T-helper 1 cell treated with Interleukin-12 subunit alpha and Interleukin-12 subunit beta and Interleukin-4 antibody, amounts not matched to agents 30 μg/mL and 1 μg/mL, for 36 hours (primary cell): ENCODE results near the gene TTC16.
"Not testable (repeated sequence)": the region's sequence is repeated elsewhere in the genome, so short reads cannot be mapped to it uniquely, and the experiment has no call there.

Experiments used
- H3K27ac Mint-ChIP-seq: one replicate; pipeline ENCODE4 v1.8.0; 2021; ENCODE audit warnings: mild to moderate bottlenecking, mixed read lengths
- H3K27me3 Mint-ChIP-seq: one replicate; pipeline ENCODE4 v1.8.0; 2021; ENCODE audit warnings: low read depth, mixed read lengths
- H3K36me3 Mint-ChIP-seq: one replicate; pipeline ENCODE4 v1.8.0; 2021; ENCODE audit warnings: low read depth, mixed read lengths
- H3K4me1 Mint-ChIP-seq: one replicate; pipeline ENCODE4 v1.8.0; 2021; ENCODE audit warnings: low read depth, mixed read lengths
- H3K4me3 Mint-ChIP-seq: one replicate; pipeline ENCODE4 v1.8.0; 2021; ENCODE audit warnings: mild to moderate bottlenecking, moderate library complexity, mixed read lengths
- H3K9me3 Mint-ChIP-seq: one replicate; pipeline ENCODE4 v1.8.0; 2021; ENCODE audit warnings: mixed read lengths

Gene TTC16

GRCh38 chr9:127755061-127756060, 39.5 kb downstream of the TTC16 start:
- H3K4me1 Mint-ChIP-seq: peaks cover 7% of the 10 kb centered on the region
- no peaks in the 10 kb centered on the region for H3K27me3 Mint-ChIP-seq
- H3K9me3 Mint-ChIP-seq: no peaks in the 10 kb centered on the region
- H3K4me3 Mint-ChIP-seq: no peak overlapping the region
- H3K36me3 Mint-ChIP-seq: peaks cover 24% of the 10 kb centered on the region
- H3K27ac Mint-ChIP-seq: no peak overlapping the region

DNA sequence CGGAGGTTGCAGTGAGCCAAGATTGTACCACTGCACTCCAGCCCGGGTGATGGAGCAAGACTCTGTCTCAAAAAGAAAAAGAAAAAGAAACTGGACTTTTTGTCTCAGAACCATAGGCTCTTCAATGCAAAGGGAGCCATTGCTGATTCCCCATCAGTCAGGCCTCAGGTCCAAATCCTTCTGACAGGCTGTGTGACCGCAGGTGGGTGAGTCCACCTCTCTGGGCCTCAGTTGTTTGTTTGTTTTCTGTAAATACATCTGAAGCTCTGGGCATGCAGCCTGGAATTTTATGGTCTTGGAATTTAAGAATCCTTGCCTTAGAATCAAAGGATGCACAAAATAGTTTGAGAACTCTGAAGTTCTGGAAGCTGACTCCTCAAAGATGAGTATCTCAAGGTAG, 40.4 kb downstream of the TTC16 start:
- H3K36me3 Mint-ChIP-seq: peaks cover 23% of the 10 kb centered on the region
- H3K4me3 Mint-ChIP-seq: no peak overlapping the region
- H3K9me3 Mint-ChIP-seq: no peaks in the 10 kb centered on the region
- peaks cover 4% of the 10 kb centered on the region for H3K4me1 Mint-ChIP-seq
- no peak overlapping the region for H3K27ac Mint-ChIP-seq
- no peaks in the 10 kb centered on the region for H3K27me3 Mint-ChIP-seq

DNA sequence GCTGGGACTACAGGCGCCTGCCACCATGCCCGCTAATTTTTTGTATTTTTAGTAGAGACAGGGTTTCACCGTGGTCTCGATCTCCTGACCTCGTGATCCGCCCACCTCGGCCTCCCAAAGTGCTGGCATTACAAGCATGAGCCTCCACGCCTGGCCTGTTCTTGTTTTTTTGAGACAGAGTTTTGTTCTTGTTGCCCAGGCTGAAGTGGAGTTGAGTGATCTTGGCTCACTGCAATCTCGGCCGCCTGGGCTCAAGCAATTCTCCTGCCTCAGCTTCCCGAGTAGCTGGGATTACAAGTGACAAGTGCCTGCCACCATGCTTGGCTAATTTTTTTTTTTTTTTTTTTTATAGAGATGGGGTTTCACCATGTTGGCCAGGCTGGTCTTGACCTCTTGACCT, 40.9 kb downstream of the TTC16 start:
- H3K36me3 Mint-ChIP-seq: peaks cover 18% of the 10 kb centered on the region
- H3K27ac Mint-ChIP-seq, H3K4me3 Mint-ChIP-seq, H3K27me3 Mint-ChIP-seq, H3K4me1 Mint-ChIP-seq, H3K9me3 Mint-ChIP-seq: not testable (repeated sequence)

DNA sequence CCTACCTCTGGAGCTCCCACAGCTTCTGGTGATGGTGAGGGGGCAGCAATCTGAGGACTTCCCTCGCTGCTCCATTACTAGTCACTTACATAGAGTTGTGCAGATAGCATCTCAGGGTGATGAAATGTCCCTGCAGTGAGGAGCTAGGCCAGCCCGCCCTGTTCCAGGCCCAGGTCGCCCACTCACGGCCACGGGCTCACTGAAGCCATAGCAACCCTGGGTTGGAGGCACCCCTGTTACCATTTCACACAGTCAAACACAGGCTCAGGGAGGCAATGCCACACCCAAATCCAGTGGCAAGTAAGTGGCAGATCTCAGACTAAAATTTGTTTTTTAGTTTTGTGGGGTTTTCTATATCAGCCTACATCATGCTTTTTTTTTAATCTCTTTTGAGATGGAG, 43.0 kb downstream of the TTC16 start:
- peaks cover 28% of the 10 kb centered on the region for H3K36me3 Mint-ChIP-seq
- H3K4me1 Mint-ChIP-seq: peaks cover 15% of the 10 kb centered on the region
- no peak overlapping the region for H3K4me3 Mint-ChIP-seq
- H3K9me3 Mint-ChIP-seq: no peaks in the 10 kb centered on the region
- H3K27ac Mint-ChIP-seq: peak overlapping the region; percentile 60
- H3K27me3 Mint-ChIP-seq: no peaks in the 10 kb centered on the region

GRCh38 chr9:127761061-127761460, 45.2 kb downstream of the TTC16 start:
- peaks cover 43% of the 10 kb centered on the region for H3K36me3 Mint-ChIP-seq
- H3K27ac Mint-ChIP-seq: no peak overlapping the region
- peaks cover 30% of the 10 kb centered on the region for H3K4me1 Mint-ChIP-seq
- H3K27me3 Mint-ChIP-seq: no peaks in the 10 kb centered on the region
- H3K4me3 Mint-ChIP-seq: no peak overlapping the region
- H3K9me3 Mint-ChIP-seq: no peaks in the 10 kb centered on the region

DNA sequence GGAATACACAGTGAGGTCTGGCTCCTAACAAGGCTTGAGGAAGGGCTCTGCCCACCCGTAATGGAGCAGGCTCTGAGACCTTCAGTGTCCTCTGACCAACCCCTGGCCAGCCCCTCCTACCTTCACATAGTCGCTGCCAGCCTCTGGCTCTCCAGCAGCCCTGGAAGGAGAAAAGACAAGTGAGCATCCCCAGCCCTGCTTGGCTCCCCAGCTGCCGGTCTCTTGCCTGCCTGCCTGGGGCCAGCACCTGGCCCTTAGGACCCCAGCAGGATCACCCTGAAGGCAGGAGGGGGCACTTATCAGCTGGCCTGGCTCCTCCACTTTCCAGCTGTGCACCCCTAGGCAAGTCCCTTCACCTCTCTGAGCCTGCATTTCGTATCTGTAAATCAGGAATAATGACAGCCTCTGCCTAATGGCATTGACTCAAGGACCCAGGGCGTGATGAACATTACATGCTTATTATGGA, 45.6 kb downstream of the TTC16 start:
- Mint-ChIP-seq H3K4me3 (no peak overlapping the region), H3K36me3 (peaks cover 48% of the 10 kb centered on the region), H3K27ac (no peak overlapping the region), H3K27me3 (no peaks in the 10 kb centered on the region), H3K4me1 (peaks cover 34% of the 10 kb centered on the region), H3K9me3 (no peaks in the 10 kb centered on the region)

DNA sequence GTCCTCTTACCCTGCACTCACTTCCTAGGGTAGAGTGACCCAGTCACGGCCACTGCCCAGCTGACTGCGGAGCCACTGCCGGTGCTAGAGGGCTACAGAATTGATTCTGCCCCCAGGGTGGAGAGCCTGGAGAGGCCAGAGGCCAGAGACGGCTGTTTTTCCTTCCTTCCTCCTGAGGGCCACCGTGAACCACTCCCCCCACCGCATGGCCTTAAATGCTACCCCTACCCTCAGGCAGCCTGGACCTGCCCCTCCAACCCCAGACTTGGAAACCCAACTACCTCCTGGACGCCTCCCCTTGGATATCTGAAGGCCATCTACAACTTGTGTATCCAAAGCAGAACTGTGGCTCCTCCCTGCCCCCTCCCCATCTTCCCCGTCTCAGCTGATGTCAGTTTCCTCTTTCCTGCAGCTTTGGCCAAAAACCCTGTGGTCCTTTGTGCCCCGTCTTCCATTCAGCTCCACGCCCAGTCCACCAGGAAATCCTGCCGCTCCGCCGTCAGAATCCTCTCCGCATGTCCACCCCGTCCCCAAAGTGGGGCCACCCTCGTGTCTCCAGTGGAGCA, 46.3 kb downstream of the TTC16 start:
- Mint-ChIP-seq H3K27ac (peak overlapping the region; percentile 49), H3K27me3 (no peaks in the 10 kb centered on the region), H3K4me1 (peaks cover 39% of the 10 kb centered on the region), H3K36me3 (peaks cover 51% of the 10 kb centered on the region), H3K4me3 (no peak overlapping the region), H3K9me3 (no peaks in the 10 kb centered on the region)

GRCh38 chr9:127763918-127764384, 48.1 kb downstream of the TTC16 start:
- Mint-ChIP-seq H3K36me3 (peaks cover 57% of the 10 kb centered on the region), H3K4me3 (no peak overlapping the region), H3K27me3 (no peaks in the 10 kb centered on the region), H3K9me3 (no peaks in the 10 kb centered on the region), H3K27ac (peak overlapping the region; percentile 49), H3K4me1 (peaks cover 51% of the 10 kb centered on the region)

DNA sequence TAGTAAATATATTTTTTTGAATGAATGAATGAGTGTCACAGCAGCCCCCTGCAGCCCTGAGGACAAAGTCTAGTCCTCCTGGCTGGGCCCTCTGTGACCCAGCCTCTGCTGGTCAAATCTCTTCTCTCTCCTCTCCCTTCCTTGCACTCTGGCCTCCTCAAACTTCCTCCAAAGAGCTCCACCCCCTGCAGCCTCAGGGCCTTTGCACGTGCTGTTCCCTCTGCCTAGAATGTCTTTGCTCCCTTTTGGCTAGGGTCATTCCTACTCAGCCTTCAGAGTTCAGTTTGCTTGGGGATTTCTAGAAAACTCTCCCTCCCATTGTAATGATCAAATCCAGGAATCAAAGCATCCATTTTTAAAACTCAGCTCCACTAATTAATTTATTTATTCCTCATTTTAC, 49.5 kb downstream of the TTC16 start:
- H3K36me3 Mint-ChIP-seq: peaks cover 58% of the 10 kb centered on the region
- H3K4me3 Mint-ChIP-seq: no peak overlapping the region

GRCh38 chr9:127767410-127767809, 51.5 kb downstream of the TTC16 start:
- no peaks in the 10 kb centered on the region for H3K9me3 Mint-ChIP-seq
- peaks cover 59% of the 10 kb centered on the region for H3K36me3 Mint-ChIP-seq
- H3K27ac Mint-ChIP-seq: peak overlapping the region; percentile 93
- H3K4me1 Mint-ChIP-seq: peaks cover 72% of the 10 kb centered on the region
- H3K27me3 Mint-ChIP-seq: no peaks in the 10 kb centered on the region
- peak overlapping the region; percentile 72 for H3K4me3 Mint-ChIP-seq

More for the DNA sequence above, 49.5 kb downstream of the TTC16 start:
- no peaks in the 10 kb centered on the region for H3K27me3 Mint-ChIP-seq
- no peaks in the 10 kb centered on the region for H3K9me3 Mint-ChIP-seq
- H3K4me1 Mint-ChIP-seq: peaks cover 61% of the 10 kb centered on the region
- H3K27ac Mint-ChIP-seq: peak overlapping the region; percentile 58

DNA sequence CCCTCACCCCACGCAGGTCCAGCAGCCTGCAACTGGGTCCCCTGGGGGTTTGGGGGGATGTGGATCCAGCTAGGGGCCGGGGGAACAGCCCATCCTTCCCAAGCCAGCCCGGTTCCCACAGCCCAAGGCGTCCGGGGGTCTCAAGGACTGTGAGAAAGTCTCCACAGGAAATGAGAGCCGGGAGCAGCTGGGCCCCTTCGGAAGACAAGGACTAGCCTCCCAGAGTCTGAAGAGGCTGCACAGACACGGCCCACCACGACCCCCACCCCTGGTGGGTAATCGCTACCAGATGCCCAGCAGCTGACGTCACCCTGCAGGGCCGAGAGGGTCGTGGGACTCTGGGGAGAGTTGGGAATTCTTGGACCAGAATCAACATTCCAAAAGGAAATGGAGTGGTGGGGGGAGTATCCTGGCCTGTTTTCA, 52.0 kb downstream of the TTC16 start:
- peaks cover 67% of the 10 kb centered on the region for H3K4me1 Mint-ChIP-seq
- H3K36me3 Mint-ChIP-seq: peaks cover 54% of the 10 kb centered on the region
- no peaks in the 10 kb centered on the region for H3K9me3 Mint-ChIP-seq
- H3K27me3 Mint-ChIP-seq: no peaks in the 10 kb centered on the region
- peak overlapping the region; percentile 86 for H3K4me3 Mint-ChIP-seq
- H3K27ac Mint-ChIP-seq: peak overlapping the region; percentile 81

GRCh38 chr9:127768698-127769097, 52.8 kb downstream of the TTC16 start:
- Mint-ChIP-seq H3K9me3 (no peaks in the 10 kb centered on the region), H3K4me1 (peaks cover 61% of the 10 kb centered on the region), H3K27ac (peak overlapping the region; percentile 81), H3K27me3 (no peaks in the 10 kb centered on the region), H3K4me3 (peak overlapping the region; percentile 86), H3K36me3 (peaks cover 51% of the 10 kb centered on the region)

DNA sequence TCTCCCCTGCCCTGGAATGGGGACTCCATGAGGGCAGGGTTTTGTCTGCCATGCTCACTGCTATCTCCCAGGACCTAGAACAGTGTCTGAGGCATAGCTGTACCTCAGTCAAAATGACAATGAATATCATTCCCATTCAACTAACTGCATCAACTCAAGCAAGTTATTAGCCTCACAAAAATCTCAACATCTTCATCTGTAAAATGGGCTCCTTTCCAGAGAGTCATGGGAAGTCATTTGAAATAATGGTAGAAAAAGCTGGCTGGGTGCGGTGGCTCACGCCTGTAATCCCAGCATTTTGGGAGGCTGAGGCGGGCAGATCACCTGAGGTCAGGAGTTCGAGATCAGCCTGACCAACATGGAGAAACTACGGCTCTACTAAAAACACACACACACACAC, 53.2 kb downstream of the TTC16 start:
- no peaks in the 10 kb centered on the region for H3K9me3 Mint-ChIP-seq
- no peaks in the 10 kb centered on the region for H3K27me3 Mint-ChIP-seq
- peak overlapping the region; percentile 86 for H3K4me3 Mint-ChIP-seq
- peak overlapping the region; percentile 81 for H3K27ac Mint-ChIP-seq
- peaks cover 58% of the 10 kb centered on the region for H3K4me1 Mint-ChIP-seq
- H3K36me3 Mint-ChIP-seq: peaks cover 51% of the 10 kb centered on the region

DNA sequence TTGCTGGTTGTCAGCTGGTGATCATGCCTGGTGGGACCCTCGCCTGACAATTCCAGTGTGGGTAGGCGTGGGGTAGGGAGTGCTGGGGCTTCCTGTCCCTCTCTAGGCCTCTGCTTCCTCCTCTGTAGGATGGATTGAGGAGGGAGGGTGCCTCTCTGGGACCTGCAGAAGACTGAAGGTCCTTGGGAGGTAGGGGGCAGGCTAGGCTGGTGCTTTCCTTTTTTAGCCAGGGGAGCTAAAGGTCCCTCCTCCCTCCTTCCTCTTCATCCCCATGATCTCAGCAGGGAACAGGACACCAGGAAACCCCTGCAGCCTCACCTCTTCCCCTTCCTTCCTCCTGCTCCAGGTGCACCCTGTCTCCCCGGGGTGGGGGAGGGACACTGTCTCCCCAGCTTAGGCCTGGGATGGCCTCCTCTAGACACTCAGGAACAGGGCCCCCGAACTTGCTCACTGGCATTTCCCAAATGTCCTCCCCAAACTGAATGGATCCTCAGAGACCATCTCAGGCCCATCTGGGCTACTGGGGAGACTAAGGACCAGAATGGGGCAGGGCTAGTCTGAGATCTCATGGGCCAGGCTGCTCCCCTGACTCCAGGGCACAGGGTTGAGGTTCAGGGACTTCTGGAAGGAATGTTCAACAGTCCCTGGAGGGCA, 54.2 kb downstream of the TTC16 start:
- Mint-ChIP-seq H3K27ac (peak overlapping the region; percentile 81), H3K36me3 (peaks cover 49% of the 10 kb centered on the region), H3K9me3 (no peaks in the 10 kb centered on the region), H3K4me1 (peaks cover 58% of the 10 kb centered on the region), H3K27me3 (no peaks in the 10 kb centered on the region), H3K4me3 (peak overlapping the region; percentile 86)
